Right lung (tissue), 5 donors: ENCODE results near the gene ZBTB24. TPM values are rescaled to one million over a fixed set of nuclear protein-coding genes. Genes with fewer than 3 reads are reported as not detected.
A peak's percentile ranks its signal among the peaks of the same experiment; 100 is the strongest.

Experiments
- DNase-seq, 2 donors: peaks; one replicate each; pipeline ENCODE4 v3.0.0-alpha.2; 2013
- polyA plus RNA-seq, 5 donors: library from polyadenylated mRNA; unstranded; fragments of 120-200 nt; gene quantifications; one replicate each; pipeline versions ENCODE4 v1.2.1 to v1.2.3, GENCODE V29; 2013; ENCODE audit warnings: inconsistent platforms in 1 of 5, low replicate concordance in 1 of 5; ENCODE audit not compliant: insufficient read length in 5 of 5, insufficient read depth in 1 of 5

Gene ZBTB24
- polyA plus RNA-seq, 5 donors = 10.1 to 15.2 (median 13.3) TPM

- DNase-seq = no peak
These were observed 20.6 kb upstream of the ZBTB24 start for GRCh38 chr6:109503327-109504224.

DNA sequence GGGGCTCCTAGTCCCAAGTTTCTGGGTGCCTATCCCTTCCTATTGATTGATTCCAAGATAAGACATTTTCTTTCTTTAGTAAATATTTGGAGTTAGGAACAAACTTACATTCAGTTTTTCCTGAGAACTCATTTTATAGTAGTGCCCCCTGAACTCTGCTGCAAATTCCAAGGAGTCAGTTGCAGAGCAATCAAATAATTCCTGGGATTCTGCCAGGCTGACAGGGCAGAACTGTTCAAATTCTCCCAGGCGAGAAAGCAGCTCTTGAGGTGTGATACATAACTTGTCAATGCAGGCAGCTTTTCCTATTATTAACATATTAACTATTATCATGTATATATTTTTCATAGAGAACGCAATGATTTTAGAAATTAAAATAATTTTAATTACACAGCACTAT lies 15.9 kb upstream of the ZBTB24 start:
- no peak for DNase-seq

DNA sequence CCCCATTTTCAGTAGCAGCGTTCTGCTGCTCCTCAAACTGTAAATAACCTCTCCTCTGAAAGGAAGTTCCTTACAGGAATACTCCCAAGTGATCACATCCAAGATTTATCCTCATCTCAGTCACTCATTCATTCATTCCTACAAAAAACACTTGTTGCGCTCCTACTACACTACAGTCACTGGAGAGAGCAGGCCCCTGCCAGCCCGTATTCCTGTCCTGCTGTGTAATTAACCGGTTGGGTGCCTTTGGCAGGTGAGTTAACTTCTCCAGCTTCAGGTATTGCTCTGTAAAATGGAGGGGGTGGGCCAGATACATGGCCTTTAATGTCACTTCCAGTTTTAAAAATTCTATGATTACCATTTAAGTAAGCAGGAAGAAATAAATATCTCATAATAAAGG lies 15.0 kb upstream of the ZBTB24 start:
- no peak for DNase-seq

- DNase-seq = no peak
These were observed 13.2 kb upstream of the ZBTB24 start for GRCh38 chr6:109496036-109496772.

DNA sequence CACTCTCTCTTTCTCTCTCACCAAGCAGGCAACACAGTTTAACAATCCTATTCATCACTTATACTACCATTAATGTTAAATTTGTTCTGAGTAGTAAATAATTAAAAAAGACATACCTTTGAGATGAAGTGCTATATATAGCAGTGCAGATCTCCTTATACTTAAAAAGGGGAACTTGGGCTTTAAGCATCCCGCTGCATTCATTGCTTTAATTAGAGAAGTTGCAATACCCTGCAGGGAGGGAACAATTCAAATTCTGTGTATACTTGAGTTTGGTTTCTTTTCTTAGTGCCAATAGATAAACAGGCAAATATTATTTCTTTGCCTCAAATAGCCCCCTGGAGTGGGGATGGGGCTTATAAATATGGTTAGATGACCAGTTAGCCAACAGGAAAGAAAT lies 10.8 kb upstream of the ZBTB24 start:
- no peak for DNase-seq

- DNase-seq = no peak
These were observed 8.4 kb upstream of the ZBTB24 start for GRCh38 chr6:109491207-109491938.

- DNase-seq = no peak
These were observed 7.7 kb upstream of the ZBTB24 start for GRCh38 chr6:109490713-109491112.

- no peak for DNase-seq
These were observed 5.0 kb upstream of the ZBTB24 start for GRCh38 chr6:109488001-109488400.

- DNase-seq = no peak
These were observed 3.0 kb upstream of the ZBTB24 start for GRCh38 chr6:109486068-109486467.

DNA sequence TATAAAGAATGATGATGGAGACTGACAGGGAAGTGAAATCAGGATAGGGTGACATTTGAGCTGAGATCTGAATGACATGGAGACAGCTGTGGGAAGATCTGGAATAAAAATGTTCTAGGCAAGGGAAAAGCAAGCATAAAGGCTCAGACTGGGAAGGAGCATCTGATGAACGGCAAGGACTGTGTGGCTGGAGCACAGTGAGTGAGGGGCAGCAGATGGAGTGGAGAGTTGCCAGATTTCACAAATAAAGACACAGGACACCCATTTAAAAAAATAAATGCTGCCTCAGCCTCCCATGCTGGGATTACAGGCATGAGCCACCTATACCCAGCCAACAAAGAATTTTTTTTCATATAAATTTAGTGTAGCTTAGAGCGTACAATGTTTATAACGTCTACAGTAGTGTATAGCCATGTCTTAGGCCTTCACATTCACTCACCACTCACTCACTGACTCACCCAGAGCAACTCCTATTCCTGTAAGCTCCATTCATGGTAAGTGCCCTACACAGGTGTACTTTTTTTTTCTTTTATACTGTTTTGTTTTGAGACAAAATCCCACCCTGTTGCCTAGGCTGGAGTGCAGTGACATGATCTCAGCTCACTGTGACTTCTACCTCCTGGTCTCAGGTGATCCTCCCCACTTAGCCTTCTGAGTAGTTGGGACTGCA lies 2.4 kb upstream of the ZBTB24 start:
- DNase-seq = no peak

GRCh38 chr6:109484122-109484521 lies 1.1 kb upstream of the ZBTB24 start:
- DNase-seq = peak; percentile 64 to 77

DNA sequence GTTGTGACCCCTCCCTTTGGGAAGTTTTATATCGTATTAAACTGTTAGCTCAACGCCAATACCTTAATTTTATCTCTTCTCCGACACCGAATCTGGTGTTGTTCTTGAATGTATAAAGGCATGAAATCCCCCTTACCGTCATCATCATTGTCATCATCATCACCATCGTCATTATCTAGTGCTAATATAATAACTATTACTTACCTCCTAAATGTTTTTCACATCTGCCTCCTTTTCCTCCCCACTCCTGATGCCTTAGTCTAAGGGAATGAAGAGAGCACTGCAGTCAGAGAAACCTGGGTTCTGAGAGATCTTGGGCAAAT lies 677 bp upstream of the ZBTB24 start:
- DNase-seq = peak; percentile 59 to 60

- no peak for DNase-seq
These were observed 2.0 kb downstream of the ZBTB24 start for GRCh38 chr6:109480993-109481480.

DNA sequence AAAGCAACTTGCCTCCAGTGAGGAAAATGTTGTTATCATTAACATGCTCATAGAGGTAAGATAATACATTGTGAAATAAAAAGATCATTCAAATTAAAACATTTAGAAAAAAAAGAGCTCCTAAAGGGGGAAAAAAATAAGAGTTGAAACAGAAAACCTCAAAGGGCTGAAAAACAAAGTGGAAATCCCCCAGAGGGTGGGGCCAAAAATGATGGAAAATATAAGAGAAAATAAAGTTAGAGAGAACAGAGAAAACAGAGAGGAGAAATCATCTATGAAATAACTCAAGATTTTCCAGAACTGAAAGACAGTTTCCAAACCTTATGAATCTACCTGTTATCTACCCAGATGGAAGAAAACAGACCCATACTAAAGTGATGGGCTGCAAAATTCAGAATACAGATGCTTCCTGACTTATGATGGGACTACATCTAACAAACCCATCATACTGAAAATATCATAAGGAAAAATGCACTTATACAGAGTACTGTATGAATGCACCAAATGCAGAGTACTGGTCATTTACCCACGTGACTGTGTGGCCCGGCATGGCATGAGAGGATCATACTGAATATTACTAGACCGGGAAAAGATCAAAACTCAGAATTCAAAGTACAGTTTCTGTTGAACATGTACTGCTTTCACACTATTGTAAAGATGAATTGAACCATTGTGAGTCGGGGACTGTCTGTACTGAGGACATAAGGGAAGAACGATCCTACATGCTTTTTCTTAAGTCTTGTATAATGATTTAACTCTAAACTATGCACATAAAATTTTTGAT lies 4.0 kb downstream of the ZBTB24 start:
- no peak for DNase-seq

DNA sequence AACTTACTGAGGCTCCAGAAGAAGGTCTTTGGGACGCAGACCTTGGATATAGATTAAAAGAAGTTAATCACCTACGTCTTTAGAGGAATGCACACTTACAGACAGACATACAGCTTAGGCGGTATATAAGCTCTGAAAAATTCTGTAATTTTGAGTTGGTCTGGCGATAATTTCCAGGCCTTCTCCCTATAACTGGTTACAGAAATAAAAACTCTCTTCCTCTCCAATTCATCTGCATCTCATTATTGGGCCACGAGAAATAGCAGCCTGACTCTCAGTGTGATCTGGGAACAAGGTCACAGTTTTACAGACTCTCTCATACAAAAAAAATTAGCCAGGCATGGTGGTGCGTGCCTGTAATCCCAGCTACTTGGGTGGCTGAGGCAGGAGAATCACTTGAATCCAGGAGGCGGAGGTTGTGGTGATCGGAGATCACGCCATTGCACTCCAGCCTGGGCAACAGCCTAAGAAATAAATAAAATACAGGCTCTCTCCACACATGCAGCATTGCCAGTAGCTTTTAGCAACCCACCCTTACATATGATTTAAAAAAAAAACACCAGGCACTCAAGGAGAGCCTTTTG lies 4.7 kb downstream of the ZBTB24 start:
- no peak for DNase-seq

DNA sequence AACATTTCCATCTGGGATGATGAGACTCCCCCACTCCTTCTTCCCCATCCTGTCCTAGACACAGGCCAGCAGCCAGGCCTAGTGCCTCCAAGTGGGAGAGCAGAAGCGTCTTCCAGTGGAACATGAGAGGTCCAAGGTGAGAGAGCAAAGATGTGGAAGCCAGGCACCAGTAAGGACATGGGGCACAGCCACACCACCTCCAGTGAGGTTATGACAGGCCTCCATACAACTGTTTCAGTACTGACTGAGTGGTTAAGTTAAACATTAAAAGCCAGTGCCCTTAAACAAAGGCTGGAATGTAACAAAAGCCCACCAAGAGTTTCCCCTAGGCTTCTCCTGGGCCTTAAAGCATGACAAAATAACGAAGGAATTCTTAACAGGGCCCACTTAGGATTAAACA lies 5.3 kb downstream of the ZBTB24 start:
- no peak for DNase-seq

GRCh38 chr6:109477184-109477583 lies 5.8 kb downstream of the ZBTB24 start:
- DNase-seq = no peak

DNA sequence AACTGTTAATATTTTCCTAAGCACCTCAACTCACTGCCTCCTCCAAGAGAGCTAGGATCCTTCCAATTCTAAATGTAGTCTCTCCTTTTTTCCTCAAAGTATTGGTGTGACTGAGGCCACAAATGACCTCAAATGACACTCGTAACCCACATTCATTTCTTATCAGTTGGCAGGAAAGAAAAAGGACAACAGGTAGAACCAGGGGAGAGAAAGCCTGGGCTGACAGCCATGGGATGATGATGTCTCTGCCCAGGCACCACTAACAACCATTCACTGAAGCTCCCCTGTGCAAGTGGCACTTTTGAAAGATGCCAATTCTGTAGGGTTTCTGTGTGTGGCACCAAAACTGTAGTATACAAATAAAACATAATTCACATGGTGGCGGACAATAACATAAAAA lies 7.4 kb downstream of the ZBTB24 start:
- DNase-seq = no peak

DNA sequence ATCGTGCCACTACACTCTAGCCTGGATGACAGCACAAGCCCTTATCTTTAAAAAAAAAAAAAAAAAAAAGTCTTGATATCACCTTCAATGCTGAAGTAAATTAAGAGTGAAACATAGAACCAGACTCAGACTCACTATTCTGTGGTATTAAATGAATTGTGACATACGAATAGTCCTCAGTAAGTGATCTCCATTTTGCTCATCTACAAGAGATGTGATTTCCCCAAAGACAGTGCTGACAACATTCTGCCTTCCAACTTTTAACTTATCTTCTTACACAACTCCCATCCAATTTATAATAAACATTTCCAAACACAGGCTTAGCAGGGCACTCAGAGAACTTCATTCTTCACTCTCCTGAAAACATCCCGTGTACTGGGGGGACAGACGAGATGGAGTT lies 8.0 kb downstream of the ZBTB24 start:
- no peak for DNase-seq

- no peak for DNase-seq
These were observed 9.9 kb downstream of the ZBTB24 start for GRCh38 chr6:109473120-109473519.
